ENCODE data around the gene GTF2IRD1. TPM values are rescaled to one million over a fixed set of nuclear protein-coding genes. Genes with fewer than 3 reads are reported as not detected.

Gene GTF2IRD1
- polyA plus RNA-seq, 3 donors = not detected

DNA sequence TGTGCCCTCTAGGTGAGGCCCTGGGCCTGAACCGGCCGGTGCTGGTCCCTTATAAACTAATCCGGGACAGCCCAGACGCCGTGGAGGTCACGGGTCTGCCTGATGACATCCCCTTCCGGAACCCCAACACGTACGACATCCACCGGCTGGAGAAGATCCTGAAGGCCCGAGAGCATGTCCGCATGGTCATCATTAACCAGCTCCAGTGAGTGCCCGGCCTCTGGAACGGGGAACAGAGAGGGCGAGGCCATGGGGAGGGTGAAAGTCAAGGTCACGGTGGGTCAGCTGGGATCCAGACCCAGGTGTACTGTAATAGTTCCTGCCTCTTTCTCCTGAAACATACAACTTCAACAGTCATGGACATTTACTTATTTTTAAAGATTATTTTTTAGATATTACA lies 137.1 kb downstream of the GTF2IRD1 start:
- no peak overlapping the region for H3K4me3 Mint-ChIP-seq
- intact Hi-C loops (cut with micrococcal nuclease) = no loop called here
- TF ChIP-seq, protein P1, sequence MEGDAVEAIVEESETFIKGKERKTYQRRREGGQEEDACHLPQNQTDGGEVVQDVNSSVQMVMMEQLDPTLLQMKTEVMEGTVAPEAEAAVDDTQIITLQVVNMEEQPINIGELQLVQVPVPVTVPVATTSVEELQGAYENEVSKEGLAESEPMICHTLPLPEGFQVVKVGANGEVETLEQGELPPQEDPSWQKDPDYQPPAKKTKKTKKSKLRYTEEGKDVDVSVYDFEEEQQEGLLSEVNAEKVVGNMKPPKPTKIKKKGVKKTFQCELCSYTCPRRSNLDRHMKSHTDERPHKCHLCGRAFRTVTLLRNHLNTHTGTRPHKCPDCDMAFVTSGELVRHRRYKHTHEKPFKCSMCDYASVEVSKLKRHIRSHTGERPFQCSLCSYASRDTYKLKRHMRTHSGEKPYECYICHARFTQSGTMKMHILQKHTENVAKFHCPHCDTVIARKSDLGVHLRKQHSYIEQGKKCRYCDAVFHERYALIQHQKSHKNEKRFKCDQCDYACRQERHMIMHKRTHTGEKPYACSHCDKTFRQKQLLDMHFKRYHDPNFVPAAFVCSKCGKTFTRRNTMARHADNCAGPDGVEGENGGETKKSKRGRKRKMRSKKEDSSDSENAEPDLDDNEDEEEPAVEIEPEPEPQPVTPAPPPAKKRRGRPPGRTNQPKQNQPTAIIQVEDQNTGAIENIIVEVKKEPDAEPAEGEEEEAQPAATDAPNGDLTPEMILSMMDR (IDR thresholded peaks at IDR 0.05) = no peak

DNA sequence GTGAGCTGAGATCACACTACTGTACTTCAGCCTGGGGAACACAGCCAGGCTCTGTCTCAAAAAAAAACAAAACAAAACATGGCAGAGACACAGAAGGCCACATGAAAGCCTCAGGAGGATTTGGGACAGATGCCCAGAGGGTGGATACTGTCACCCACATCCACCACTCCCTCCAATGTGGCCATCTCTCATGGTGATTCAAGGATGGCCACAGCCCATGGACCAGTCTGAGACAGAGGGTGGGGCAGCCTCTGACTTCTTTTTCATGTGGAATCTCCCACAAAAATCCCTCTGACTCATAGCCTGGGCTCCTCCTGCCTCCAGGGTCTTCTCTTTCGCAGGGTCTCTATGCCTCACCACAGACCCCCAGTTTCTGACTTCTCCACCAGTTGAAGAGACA lies 144.9 kb downstream of the GTF2IRD1 start:
- TF ChIP-seq, protein P1 (IDR thresholded peaks at IDR 0.05) = no peak
- no peak overlapping the region for H3K27ac Mint-ChIP-seq
- intact Hi-C loops (cut with micrococcal nuclease) = no loop called here

More for the DNA sequence above, 137.1 kb downstream of the GTF2IRD1 start:
- WGBS (ENCODE audit: insufficient coverage) = 94% methylated on average over 12 of the region's 16 CpGs
- Histone ChIP-seq H3K27ac (ENCODE audit: low read depth in 1 of 2, low read length in 2 of 2) (no peak overlapping the region), H3K36me3 (replicated peaks in 1 of 2; ENCODE audit: control insufficient read depth in 1 of 2, insufficient read depth in 2 of 2, low read length in 2 of 2) (no peaks in the 10 kb centered on the region), H3K27me3 (ENCODE audit: control insufficient read depth in 2 of 2, insufficient read depth in 2 of 2, low read length in 2 of 2) (no peaks in the 10 kb centered on the region), H2AFZ (ENCODE audit: insufficient read depth, low read depth, low read length, poor library complexity, severe bottlenecking) (no peak overlapping the region), H3K9me3 (replicated peaks in 1 of 2; ENCODE audit: control insufficient read depth in 1 of 2, insufficient read depth in 1 of 2, low read length in 2 of 2) (no peaks in the 10 kb centered on the region), H3K4me1 (ENCODE audit: control insufficient read depth in 1 of 2, insufficient read depth in 2 of 2, low read length in 2 of 2) (peaks cover 4 to 5% of the 10 kb centered on the region in 2 donors), H4K20me1 (ENCODE audit: insufficient read depth, low read length) (no peaks in the 10 kb centered on the region), H3K79me2 (ENCODE audit: insufficient read depth, low read length) (no peaks in the 10 kb centered on the region), H3K4me3 (replicated peaks in 1 of 3; ENCODE audit: low read depth in 2 of 3, low read length in 3 of 3) (no peak overlapping the region), H3K4me2 (replicated peaks; ENCODE audit: extremely low read depth, low read length, poor library complexity, severe bottlenecking) (no peak overlapping the region), H3K9ac (ENCODE audit: insufficient read depth, low read length, poor library complexity, severe bottlenecking) (no peak overlapping the region)
- Mint-ChIP-seq H3K9me3 (no peaks in the 10 kb centered on the region), H3K27me3 (ENCODE audit: low read depth in 3 of 3) (peaks cover 3 to 8% (median 6%) of the 10 kb centered on the region in 3 donors), H3K27ac (no peak overlapping the region), H3K4me1 (peaks cover 9% of the 10 kb centered on the region), H3K36me3 (no peaks in the 10 kb centered on the region)
- DNase-seq = no peak

More for the DNA sequence above, 144.9 kb downstream of the GTF2IRD1 start:
- H3K9ac ChIP-seq (ENCODE audit: insufficient read depth, low read length, poor library complexity, severe bottlenecking) = no peak overlapping the region
- WGBS (ENCODE audit: insufficient coverage) = 100% methylated on average over 1 of the region's 1 CpG
- no peaks in the 10 kb centered on the region for H3K9me3 ChIP-seq (replicated peaks in 1 of 2; ENCODE audit: control insufficient read depth in 1 of 2, insufficient read depth in 1 of 2, low read length in 2 of 2)
- H3K79me2 ChIP-seq (ENCODE audit: insufficient read depth, low read length) = no peaks in the 10 kb centered on the region
- Mint-ChIP-seq H3K9me3 (no peaks in the 10 kb centered on the region), H3K36me3 (no peaks in the 10 kb centered on the region), H3K4me1 (no peaks in the 10 kb centered on the region), H3K4me3 (no peak overlapping the region), H3K27me3 (ENCODE audit: low read depth in 3 of 3) (peaks cover 0 to 8% (median 3%) of the 10 kb centered on the region in 3 donors)
- no peaks in the 10 kb centered on the region for H4K20me1 ChIP-seq (ENCODE audit: insufficient read depth, low read length)
- H3K27me3 ChIP-seq (ENCODE audit: control insufficient read depth in 2 of 2, insufficient read depth in 2 of 2, low read length in 2 of 2) = no peaks in the 10 kb centered on the region
- H2AFZ ChIP-seq (ENCODE audit: insufficient read depth, low read depth, low read length, poor library complexity, severe bottlenecking) = no peak overlapping the region
- peak in 1 of 3 donors; percentile 41 for DNase-seq
- H3K4me3 ChIP-seq (replicated peaks in 1 of 3; ENCODE audit: low read depth in 2 of 3, low read length in 3 of 3) = no peak overlapping the region
- H3K36me3 ChIP-seq (replicated peaks in 1 of 2; ENCODE audit: control insufficient read depth in 1 of 2, insufficient read depth in 2 of 2, low read length in 2 of 2) = no peaks in the 10 kb centered on the region
- no peak overlapping the region for H3K4me2 ChIP-seq (replicated peaks; ENCODE audit: extremely low read depth, low read length, poor library complexity, severe bottlenecking)
- H3K4me1 ChIP-seq (ENCODE audit: control insufficient read depth in 1 of 2, insufficient read depth in 2 of 2, low read length in 2 of 2) = no peaks in the 10 kb centered on the region
- H3K27ac ChIP-seq (ENCODE audit: low read depth in 1 of 2, low read length in 2 of 2) = no peak overlapping the region

All from CD14-positive monocyte (primary cell).